Cardiac muscle cell (in vitro differentiated cells and primary cell): ENCODE measurements around the gene CSF1. TPM values are rescaled to one million over a fixed set of nuclear protein-coding genes. Genes with fewer than 3 reads are reported as not detected.

Experiments used
- DNase-seq, 2 donors: peaks; one replicate each; pipeline versions ENCODE4 v3.0.0 to v3.0.0-alpha.2; 2010 to 2017; ENCODE audit warnings: low read depth in 1 of 2, low spot score in 1 of 2
- H3K27ac ChIP-seq: fragments of 200-600 bp; sonication (generic); 2 replicates; pipeline ENCODE4 v1.5.1; 2016
- H3K27me3 ChIP-seq: fragments of 200-600 bp; sonication (generic); 2 replicates; pipeline ENCODE4 v1.6.0; 2016; ENCODE audit warnings: control low read depth
- H3K36me3 ChIP-seq: fragments of 200-600 bp; sonication (generic); 2 replicates; pipeline ENCODE4 v1.5.1; 2016; ENCODE audit warnings: control low read depth
- H3K4me1 ChIP-seq: fragments of 200-600 bp; sonication (generic); 2 replicates; pipeline ENCODE4 v1.8.1; 2017; ENCODE audit warnings: low read depth, mild to moderate bottlenecking, mixed run types
- H3K4me3 ChIP-seq: fragments of 200-600 bp; sonication (generic); 2 replicates; pipeline ENCODE4 v1.5.1; 2016; ENCODE audit warnings: mild to moderate bottlenecking
- H3K9me3 ChIP-seq: fragments of 200-600 bp; sonication (generic); 2 replicates; pipeline ENCODE4 v1.5.1; 2017; ENCODE audit warnings: low read depth, mild to moderate bottlenecking, control low read depth
- CTCF ChIP-seq: IDR thresholded peaks from 2 replicates; pipeline ENCODE4 v1.5.1; 2012; ENCODE audit warnings: low read depth, mild to moderate bottlenecking, low read length
- polyA plus RNA-seq: library from polyadenylated mRNA; unstranded; fragments of >200 nt; fragmentation: Nextera tagmentation; extraction: Ambion mirVana; gene quantifications from 2 replicates; pipeline ENCODE4 v1.2.1, GENCODE V29; 2016
- total RNA-seq: library from RNA; depleted of rRNA; stranded (reverse); fragments of >200 nt; gene quantifications from 2 replicates; pipeline ENCODE4 v1.2.3, GENCODE V29; 2016

CSF1 gene
- total and polyA plus RNA-seq, 2 experiments from 2014 or later: 4.9 to 5.7 TPM

DNA sequence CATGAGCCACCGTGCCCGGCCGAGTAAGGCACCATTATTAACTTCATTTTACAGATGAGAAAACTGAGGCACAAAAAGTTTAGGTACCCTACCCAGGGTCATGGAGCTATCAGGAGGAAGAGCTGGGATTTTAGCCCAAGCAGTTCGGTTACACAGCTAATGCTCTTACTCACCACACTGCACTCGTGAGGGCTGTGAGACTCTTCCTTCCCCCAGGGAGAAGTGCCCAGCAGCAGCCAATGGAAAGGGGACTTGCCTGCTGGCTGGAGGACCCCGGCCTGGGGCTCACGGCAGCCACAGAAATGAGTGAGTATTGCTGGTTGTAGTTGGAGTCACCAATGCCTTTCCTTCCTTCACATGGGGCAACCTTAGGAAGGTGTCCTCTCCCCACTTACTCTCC is 5.2 kb upstream of the CSF1 start:
- Histone ChIP-seq H3K27ac (no peak overlapping the region), H3K9me3 (no peaks in the 10 kb centered on the region), H3K4me1 (no peaks in the 10 kb centered on the region), H3K4me3 (no peak overlapping the region), H3K27me3 (peaks cover 16% of the 10 kb centered on the region), H3K36me3 (no peaks in the 10 kb centered on the region)
- no peak for DNase-seq
- no peak for TF ChIP-seq CTCF

- Histone ChIP-seq H3K27me3 (peaks cover 18% of the 10 kb centered on the region), H3K36me3 (no peaks in the 10 kb centered on the region), H3K4me1 (peaks cover 2% of the 10 kb centered on the region), H3K27ac (no peak overlapping the region), H3K9me3 (no peaks in the 10 kb centered on the region), H3K4me3 (no peak overlapping the region)
- no peak for TF ChIP-seq CTCF
- DNase-seq: no peak
Measured at GRCh38 chr1:109906160-109906838, 4.3 kb upstream of the CSF1 start.

DNA sequence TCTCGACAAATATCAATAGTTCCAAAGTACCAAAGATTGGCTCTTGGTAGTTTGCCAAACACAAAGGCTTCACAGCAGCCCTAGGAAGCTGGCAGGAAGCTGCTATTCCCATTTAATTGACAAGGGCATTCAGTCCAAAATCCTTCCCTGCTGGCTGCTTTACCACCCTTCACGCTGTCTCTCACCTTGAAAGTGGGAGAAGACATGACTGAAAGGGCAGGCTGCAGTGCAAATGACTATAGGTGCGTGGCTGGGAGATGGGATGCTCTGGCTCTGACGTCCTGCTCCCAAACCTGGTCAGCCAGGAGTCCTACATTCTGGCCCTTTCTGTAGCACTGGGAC is 3.8 kb upstream of the CSF1 start:
- Histone ChIP-seq H3K27me3 (peaks cover 22% of the 10 kb centered on the region), H3K36me3 (no peaks in the 10 kb centered on the region), H3K4me3 (no peak overlapping the region), H3K27ac (no peak overlapping the region), H3K9me3 (no peaks in the 10 kb centered on the region), H3K4me1 (peaks cover 5% of the 10 kb centered on the region)
- DNase-seq: no peak
- TF ChIP-seq CTCF: no peak

DNA sequence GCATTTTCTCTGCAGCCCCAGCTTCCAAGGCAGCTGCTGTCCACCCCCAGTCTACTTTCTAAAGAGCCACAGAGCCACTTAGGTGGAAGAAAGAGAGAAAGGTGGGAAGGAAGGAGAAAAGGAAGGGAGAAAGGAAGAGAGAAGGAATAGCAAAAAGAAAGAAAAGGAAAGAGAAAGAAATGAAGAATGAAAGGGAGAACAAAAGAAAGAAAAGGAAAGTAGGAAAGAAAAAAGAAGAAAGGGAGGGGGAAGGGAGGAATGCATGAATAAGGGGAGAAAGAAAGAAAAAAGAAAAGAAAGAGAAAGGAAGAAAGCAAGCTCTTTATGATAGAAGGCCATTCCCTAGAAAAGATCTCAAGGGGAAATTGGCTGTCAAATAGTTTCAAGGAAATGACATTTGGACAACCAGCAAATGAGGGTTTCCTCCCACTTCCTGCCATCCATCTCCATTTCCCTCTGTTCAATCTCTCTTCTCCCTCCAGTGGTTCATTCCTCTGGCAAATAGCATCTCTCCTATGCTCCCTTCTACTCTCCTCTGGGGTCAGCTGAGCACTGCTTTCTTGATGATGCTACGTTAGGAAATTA is 3.4 kb upstream of the CSF1 start:
- no peak for DNase-seq
- no peaks in the 10 kb centered on the region for H3K9me3 ChIP-seq
- H3K27ac ChIP-seq: no peak overlapping the region
- H3K4me3 ChIP-seq: no peak overlapping the region
- H3K27me3 ChIP-seq: peaks cover 22% of the 10 kb centered on the region
- no peaks in the 10 kb centered on the region for H3K36me3 ChIP-seq
- peaks cover 5% of the 10 kb centered on the region for H3K4me1 ChIP-seq
- TF ChIP-seq CTCF: no peak

- peaks cover 5% of the 10 kb centered on the region for H3K4me1 ChIP-seq
- H3K27ac ChIP-seq: no peak overlapping the region
- DNase-seq: no peak
- H3K4me3 ChIP-seq: no peak overlapping the region
- H3K36me3 ChIP-seq: no peaks in the 10 kb centered on the region
- peaks cover 22% of the 10 kb centered on the region for H3K27me3 ChIP-seq
- no peak for TF ChIP-seq CTCF
- H3K9me3 ChIP-seq: no peaks in the 10 kb centered on the region
Measured at GRCh38 chr1:109908836-109909235, 1.8 kb upstream of the CSF1 start.
